HG03045 (cell line): ENCODE measurements around the gene CLEC2D.
"Not testable (repeated sequence)": the region's sequence is repeated elsewhere in the genome, so short reads cannot be mapped to it uniquely, and the experiment has no call there.

Source experiments
- ATAC-seq: cut with Tn5 transposase; IDR thresholded peaks from one replicate; pipeline ENCODE4 v1.9.1; 2021; ENCODE audit warnings: mild to moderate bottlenecking, moderate library complexity; ENCODE audit not compliant: unreplicated experiment

The CLEC2D gene

GRCh38 chr12:9725213-9725870 is 55.8 kb downstream of the CLEC2D start:
- ATAC-seq: no peak

GRCh38 chr12:9727813-9728212 is 58.3 kb downstream of the CLEC2D start:
- no peak for ATAC-seq

GRCh38 chr12:9729082-9729481 is 59.6 kb downstream of the CLEC2D start:
- no peak for ATAC-seq

GRCh38 chr12:9730011-9730410 is 60.5 kb downstream of the CLEC2D start:
- ATAC-seq: no peak

DNA sequence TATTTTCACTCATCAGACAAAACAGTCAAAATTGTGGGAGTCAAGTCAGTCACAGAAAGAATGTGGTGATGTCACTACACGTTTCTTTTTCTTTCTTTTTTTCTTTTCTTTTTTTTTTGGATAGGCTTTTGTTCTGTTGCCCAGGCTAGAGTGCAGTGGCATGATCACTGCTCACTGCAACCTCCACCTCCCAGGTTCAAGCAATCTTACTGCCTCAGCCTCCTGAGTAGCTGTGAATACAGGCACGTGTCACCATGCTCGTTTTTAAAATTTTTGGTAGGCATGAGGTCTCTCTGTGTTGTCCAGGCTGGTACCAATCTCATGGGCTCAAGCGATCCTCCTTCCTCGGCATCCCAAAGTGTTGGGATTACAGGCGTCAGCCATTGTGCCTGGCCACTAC is 61.1 kb downstream of the CLEC2D start:
- ATAC-seq: no peak

- ATAC-seq: no peak
Measured at GRCh38 chr12:9731393-9731792, 61.9 kb downstream of the CLEC2D start.

- peak; percentile 45 for ATAC-seq
Measured at GRCh38 chr12:9731797-9732196, 62.3 kb downstream of the CLEC2D start.

DNA sequence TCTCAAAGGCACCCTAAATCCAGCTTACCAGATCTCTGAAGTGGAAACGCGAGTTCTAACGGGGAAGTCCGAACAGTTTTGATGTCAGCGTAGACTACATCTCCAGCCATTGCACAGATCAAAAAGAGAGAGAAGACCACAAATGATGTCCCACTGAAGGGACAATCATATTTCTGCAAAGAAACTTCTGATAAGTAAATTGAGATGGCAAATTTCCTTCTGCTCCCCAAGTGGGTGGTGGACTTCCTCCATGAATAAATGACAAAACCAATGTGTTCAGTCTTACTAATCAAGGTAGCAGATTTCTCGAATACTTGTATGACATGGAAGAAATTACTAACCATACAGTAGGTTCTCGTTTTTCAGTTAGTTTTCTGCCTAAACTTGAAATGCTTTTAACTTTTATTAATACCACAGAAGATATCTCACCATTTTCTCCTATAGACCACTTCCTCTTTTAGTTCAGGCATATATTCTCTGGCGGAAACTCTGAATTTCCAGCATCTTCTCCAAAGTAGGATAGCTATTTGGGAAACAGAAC is 63.5 kb downstream of the CLEC2D start, which contains the start of gene CLECL1:
CLECL1 (minus strand) TSS at position 177 of the 541 bp plus-strand sequence.
- no peak for ATAC-seq

DNA sequence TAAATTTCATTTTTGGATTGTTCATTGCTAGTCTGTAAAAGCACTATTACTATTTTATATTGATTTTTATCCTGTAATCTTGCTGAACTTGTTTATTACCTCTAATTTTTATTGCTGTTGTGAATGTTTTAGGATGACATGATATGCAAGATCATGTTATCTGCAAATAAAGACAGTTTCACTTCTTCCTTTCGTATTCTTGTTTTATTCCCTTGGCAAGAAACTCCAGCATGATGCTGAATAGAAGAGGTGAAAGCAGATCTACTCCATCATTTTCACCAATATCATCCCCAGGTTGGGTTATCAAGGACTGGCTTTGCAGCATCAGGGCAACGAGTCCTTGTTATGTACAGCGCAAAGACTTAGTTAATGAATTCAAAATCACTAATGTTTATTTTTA is 66.1 kb downstream of the CLEC2D start:
- no peak for ATAC-seq

- no peak for ATAC-seq
Measured at GRCh38 chr12:9736936-9737705, 67.6 kb downstream of the CLEC2D start.

- not testable (repeated sequence) for ATAC-seq
Measured at GRCh38 chr12:9738905-9739304, 69.4 kb downstream of the CLEC2D start.

DNA sequence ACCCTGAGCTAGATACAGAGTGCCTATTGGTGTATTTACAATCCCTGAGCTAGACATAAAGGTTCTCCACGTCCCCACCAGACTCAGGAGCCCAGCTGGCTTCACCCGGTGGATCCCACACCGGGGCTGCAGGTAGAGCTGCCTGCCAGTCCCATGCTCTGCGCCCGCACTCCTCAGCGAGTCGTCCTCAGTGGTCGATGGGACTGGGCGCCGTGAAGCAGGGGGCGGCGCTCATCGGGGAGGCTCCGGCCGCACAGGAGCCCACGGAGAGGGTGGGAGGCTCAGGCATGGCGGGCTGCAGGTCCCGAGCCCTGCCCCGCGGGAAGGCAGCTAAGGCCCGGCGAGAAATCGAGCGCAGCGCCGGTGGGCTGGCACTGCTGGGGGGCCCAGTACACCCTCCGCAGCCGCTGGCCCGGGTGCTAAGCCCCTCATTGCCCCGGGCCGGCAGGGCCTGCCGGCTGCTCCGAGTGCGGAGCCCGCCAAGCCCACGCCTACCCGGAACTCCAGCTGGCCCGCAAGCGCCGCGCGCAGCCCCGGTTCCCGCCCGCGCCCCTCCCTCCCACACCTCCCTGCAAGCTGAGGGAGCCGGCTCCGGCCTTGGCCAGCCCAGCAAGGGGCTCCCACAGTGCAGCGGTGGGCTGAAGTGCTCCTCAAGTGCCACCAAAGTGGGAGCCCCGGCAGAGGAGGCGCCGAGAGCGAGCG is 70.0 kb downstream of the CLEC2D start:
- ATAC-seq: not testable (repeated sequence)

- ATAC-seq: no peak
Measured at GRCh38 chr12:9740106-9740750, 70.7 kb downstream of the CLEC2D start.

- peak; percentile 79 for ATAC-seq
Measured at GRCh38 chr12:9741726-9742125, 72.2 kb downstream of the CLEC2D start.

DNA sequence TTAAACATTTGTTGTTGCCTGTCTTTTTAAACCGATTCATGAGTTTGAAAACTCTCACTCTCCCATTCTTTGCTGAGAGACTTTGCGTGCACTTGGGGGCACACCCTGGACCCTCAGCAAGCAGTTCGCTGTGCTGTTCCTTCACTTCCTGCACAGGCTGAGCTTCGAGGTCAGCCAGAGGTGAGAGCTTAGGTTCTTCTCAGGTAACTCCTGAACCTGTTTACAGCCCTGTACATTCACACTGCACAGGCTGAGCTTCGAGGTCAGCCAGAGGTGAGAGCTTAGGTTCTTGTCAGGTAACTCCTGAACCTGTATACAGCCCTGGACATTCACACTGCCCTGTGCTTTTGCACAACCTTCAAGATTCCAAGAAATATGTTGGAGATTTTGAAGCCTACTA is 73.1 kb downstream of the CLEC2D start:
- ATAC-seq: no peak

- ATAC-seq: no peak
Measured at GRCh38 chr12:9745199-9745598, 75.7 kb downstream of the CLEC2D start.
